Measurements from ENCODE around the gene MTHFD2L.

The MTHFD2L gene

DNA sequence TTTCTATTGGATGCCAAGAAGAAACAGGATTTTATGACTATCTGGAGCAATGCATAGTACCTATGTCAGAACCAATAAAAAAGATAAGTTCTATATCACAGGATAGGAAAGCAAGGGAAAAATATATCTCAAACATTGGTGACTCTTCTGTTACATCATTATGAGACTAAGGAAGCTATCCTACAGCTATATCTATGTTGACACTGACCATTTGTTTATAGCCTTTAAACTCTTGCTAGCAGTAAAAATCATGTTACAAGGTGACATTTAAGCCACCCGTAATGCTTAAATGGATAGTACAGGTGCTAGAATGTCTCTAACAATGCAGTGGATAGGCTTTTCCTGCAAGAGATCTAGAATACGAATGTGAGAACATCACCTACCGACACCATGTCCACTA, 121.8 kb downstream of the MTHFD2L start:
- no peaks in the 10 kb centered on the region for H3K4me1 ChIP-seq (ENCODE audit: control insufficient read depth, insufficient read depth, low read length)
- no peaks in the 10 kb centered on the region for H3K9me3 ChIP-seq (ENCODE audit: control insufficient read depth, insufficient read depth, low read depth, low read length)
- H3K4me3 ChIP-seq (ENCODE audit: low read depth, low read length): no peak overlapping the region
- POLR2A ChIA-PET: no interaction called here
- H3K27ac ChIP-seq (ENCODE audit: extremely low read depth, low read depth, low read length): no peak overlapping the region
- no peaks in the 10 kb centered on the region for H3K36me3 ChIP-seq (ENCODE audit: control insufficient read depth in 2 of 2, insufficient read depth in 1 of 2, low read length in 2 of 2)
- CTCF ChIA-PET: interaction anchor here (0.6 to 1.9 kb wide), 4 partner anchors 51 to 91 kb away, joined by 3 to 6 read pairs (median 4); no protein-coding TSS in a partner anchor
- TF ChIP-seq, protein P1, sequence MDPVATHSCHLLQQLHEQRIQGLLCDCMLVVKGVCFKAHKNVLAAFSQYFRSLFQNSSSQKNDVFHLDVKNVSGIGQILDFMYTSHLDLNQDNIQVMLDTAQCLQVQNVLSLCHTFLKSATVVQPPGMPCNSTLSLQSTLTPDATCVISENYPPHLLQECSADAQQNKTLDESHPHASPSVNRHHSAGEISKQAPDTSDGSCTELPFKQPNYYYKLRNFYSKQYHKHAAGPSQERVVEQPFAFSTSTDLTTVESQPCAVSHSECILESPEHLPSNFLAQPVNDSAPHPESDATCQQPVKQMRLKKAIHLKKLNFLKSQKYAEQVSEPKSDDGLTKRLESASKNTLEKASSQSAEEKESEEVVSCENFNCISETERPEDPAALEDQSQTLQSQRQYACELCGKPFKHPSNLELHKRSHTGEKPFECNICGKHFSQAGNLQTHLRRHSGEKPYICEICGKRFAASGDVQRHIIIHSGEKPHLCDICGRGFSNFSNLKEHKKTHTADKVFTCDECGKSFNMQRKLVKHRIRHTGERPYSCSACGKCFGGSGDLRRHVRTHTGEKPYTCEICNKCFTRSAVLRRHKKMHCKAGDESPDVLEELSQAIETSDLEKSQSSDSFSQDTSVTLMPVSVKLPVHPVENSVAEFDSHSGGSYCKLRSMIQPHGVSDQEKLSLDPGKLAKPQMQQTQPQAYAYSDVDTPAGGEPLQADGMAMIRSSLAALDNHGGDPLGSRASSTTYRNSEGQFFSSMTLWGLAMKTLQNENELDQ (tag by site-specific recombination; IDR thresholded peaks at IDR 0.05; ENCODE audit: low read depth): no peak
- TF ChIP-seq, protein P2, sequence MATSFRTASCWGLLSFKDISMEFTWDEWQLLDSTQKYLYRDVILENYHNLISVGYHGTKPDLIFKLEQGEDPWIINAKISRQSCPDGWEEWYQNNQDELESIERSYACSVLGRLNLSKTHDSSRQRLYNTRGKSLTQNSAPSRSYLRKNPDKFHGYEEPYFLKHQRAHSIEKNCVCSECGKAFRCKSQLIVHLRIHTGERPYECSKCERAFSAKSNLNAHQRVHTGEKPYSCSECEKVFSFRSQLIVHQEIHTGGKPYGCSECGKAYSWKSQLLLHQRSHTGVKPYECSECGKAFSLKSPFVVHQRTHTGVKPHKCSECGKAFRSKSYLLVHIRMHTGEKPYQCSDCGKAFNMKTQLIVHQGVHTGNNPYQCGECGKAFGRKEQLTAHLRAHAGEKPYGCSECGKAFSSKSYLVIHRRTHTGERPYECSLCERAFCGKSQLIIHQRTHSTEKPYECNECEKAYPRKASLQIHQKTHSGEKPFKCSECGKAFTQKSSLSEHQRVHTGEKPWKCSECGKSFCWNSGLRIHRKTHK (tag by site-specific recombination; IDR thresholded peaks at IDR 0.05): no peak
- no peak for TF ChIP-seq ZNF202 (tag by site-specific recombination; IDR thresholded peaks at IDR 0.05; ENCODE audit: borderline replicate concordance)
- TF ChIP-seq, protein P3, sequence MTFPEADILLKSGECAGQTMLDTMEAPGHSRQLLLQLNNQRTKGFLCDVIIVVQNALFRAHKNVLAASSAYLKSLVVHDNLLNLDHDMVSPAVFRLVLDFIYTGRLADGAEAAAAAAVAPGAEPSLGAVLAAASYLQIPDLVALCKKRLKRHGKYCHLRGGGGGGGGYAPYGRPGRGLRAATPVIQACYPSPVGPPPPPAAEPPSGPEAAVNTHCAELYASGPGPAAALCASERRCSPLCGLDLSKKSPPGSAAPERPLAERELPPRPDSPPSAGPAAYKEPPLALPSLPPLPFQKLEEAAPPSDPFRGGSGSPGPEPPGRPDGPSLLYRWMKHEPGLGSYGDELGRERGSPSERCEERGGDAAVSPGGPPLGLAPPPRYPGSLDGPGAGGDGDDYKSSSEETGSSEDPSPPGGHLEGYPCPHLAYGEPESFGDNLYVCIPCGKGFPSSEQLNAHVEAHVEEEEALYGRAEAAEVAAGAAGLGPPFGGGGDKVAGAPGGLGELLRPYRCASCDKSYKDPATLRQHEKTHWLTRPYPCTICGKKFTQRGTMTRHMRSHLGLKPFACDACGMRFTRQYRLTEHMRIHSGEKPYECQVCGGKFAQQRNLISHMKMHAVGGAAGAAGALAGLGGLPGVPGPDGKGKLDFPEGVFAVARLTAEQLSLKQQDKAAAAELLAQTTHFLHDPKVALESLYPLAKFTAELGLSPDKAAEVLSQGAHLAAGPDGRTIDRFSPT (tag by site-specific recombination; IDR thresholded peaks at IDR 0.05): no peak
- TF ChIP-seq ZNF121 (tag by site-specific recombination; IDR thresholded peaks at IDR 0.05): no peak
- no peak for TF ChIP-seq ZNF596 (tag by site-specific recombination; IDR thresholded peaks at IDR 0.05)
- no peak for TF ChIP-seq IKZF3 (tag by site-specific recombination; IDR thresholded peaks at IDR 0.05)
- no peak for TF ChIP-seq PRDM2 (tag by site-specific recombination; IDR thresholded peaks at IDR 0.05; ENCODE audit: borderline replicate concordance)
- no peak for TF ChIP-seq ZNF701 (tag by site-specific recombination; IDR thresholded peaks at IDR 0.05)
- TF ChIP-seq ZNF140 (tag by site-specific recombination; IDR thresholded peaks at IDR 0.05): no peak
- no peak for TF ChIP-seq ZNF221 (tag by site-specific recombination; IDR thresholded peaks at IDR 0.05; ENCODE audit: borderline replicate concordance)
- TF ChIP-seq, protein P4, sequence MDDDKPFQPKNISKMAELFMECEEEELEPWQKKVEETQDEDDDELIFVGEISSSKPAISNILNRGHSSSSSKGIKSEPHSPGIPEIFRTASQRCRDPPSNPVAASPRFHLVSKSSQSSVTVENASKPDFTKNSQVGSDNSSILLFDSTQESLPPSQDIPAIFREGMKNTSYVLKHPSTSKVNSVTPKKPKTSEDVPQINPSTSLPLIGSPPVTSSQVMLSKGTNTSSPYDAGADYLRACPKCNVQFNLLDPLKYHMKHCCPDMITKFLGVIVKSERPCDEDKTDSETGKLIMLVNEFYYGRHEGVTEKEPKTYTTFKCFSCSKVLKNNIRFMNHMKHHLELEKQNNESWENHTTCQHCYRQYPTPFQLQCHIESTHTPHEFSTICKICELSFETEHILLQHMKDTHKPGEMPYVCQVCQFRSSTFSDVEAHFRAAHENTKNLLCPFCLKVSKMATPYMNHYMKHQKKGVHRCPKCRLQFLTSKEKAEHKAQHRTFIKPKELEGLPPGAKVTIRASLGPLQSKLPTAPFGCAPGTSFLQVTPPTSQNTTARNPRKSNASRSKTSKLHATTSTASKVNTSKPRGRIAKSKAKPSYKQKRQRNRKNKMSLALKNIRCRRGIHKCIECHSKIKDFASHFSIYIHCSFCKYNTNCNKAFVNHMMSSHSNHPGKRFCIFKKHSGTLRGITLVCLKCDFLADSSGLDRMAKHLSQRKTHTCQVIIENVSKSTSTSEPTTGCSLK (tag by site-specific recombination; IDR thresholded peaks at IDR 0.05): no peak
- TF ChIP-seq, protein P5, sequence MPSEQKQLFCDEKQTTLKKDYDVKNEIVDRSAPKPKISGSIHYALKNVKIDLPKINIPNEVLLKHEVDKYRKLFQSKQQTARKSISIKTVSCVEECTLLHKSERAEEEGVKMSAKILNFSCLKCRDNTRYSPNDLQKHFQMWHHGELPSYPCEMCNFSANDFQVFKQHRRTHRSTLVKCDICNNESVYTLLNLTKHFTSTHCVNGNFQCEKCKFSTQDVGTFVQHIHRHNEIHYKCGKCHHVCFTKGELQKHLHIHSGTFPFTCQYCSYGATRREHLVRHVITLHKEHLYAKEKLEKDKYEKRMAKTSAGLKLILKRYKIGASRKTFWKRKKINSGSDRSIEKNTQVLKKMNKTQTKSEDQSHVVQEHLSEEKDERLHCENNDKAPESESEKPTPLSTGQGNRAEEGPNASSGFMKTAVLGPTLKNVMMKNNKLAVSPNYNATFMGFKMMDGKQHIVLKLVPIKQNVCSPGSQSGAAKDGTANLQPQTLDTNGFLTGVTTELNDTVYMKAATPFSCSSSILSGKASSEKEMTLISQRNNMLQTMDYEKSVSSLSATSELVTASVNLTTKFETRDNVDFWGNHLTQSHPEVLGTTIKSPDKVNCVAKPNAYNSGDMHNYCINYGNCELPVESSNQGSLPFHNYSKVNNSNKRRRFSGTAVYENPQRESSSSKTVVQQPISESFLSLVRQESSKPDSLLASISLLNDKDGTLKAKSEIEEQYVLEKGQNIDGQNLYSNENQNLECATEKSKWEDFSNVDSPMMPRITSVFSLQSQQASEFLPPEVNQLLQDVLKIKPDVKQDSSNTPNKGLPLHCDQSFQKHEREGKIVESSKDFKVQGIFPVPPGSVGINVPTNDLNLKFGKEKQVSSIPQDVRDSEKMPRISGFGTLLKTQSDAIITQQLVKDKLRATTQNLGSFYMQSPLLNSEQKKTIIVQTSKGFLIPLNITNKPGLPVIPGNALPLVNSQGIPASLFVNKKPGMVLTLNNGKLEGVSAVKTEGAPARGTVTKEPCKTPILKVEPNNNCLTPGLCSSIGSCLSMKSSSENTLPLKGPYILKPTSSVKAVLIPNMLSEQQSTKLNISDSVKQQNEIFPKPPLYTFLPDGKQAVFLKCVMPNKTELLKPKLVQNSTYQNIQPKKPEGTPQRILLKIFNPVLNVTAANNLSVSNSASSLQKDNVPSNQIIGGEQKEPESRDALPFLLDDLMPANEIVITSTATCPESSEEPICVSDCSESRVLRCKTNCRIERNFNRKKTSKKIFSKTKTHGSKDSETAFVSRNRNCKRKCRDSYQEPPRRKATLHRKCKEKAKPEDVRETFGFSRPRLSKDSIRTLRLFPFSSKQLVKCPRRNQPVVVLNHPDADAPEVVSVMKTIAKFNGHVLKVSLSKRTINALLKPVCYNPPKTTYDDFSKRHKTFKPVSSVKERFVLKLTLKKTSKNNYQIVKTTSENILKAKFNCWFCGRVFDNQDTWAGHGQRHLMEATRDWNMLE (tag by site-specific recombination; conservative IDR thresholded peaks at IDR 0.05; ENCODE audit: low read depth): no peak
- no peak for TF ChIP-seq ZNF391 (tag by site-specific recombination; IDR thresholded peaks at IDR 0.05; ENCODE audit: borderline replicate concordance, low read depth)
- TF ChIP-seq ZNF558 (tag by site-specific recombination; IDR thresholded peaks at IDR 0.05): no peak
- TF ChIP-seq MZF1 (tag by site-specific recombination; IDR thresholded peaks at IDR 0.05; ENCODE audit: borderline replicate concordance): no peak
- TF ChIP-seq ZNF529 (tag by site-specific recombination; IDR thresholded peaks at IDR 0.05; ENCODE audit: insufficient replicate concordance): no peak
- no peak for TF ChIP-seq ZNF335 (tag by site-specific recombination; conservative IDR thresholded peaks at IDR 0.05)
